NOMO-1 treated with DMSO at 0.1 percent for 48 hours (cell line): Measurements from ENCODE around the gene TTC33.
"Not testable (repeated sequence)": the region's sequence is repeated elsewhere in the genome, so short reads cannot be mapped to it uniquely, and the experiment has no call there.

Source experiments
- DNase-seq: peaks from one replicate; lab custom pipeline; 2025; ENCODE audit not compliant: unreplicated experiment; lab: John Stamatoyannopoulos, UW

TTC33 gene

DNA sequence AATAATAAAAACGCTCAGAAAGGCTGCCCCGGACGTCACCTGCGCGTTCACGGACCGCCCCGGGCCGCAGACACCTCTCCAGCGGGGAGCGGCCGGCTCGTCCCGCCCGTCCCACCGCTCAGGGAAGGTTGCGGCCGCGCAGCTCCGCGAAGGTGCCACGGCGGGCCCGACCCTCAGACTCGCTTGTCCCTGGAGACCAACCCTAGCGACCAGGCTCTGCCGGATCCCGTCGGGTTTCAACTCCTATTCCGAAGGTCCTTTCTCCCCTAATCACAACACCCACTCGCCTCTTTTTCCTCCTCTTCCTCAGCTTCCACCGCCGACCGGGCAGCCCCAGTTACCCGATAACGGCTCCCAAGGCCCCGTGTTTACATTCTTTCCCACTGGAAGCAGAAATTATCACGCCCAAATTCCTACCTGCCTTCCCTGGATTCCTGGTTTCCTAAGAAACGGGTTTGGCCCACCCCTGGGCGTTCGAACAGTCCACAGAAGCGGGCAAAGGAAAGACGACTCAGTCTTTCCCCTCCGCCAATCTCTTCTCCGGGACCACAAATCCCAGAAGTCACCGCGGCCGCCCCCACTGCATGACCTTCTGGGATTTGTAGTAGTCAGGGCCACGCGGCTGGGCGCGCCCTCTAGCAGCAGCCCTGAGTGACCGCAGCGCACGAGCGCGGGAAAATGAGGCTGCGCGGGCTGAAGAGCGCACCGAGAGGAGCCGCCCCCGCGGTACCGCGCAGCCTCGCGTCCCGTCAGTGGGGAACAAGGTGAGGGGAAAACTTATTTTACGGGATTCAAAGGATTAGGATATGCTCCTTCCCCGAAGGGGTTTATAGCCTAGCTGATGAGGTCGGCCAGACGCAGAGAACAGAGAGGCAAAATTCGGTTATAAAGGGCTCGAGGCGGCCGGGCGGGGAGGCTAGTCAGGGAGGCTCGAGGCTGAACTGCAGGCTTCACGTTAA, at the start of gene TTC33:
Gene TTC33 (minus strand): TSS at position 555 of the 959 bp plus-strand sequence. CDS start 8,943 bp downstream, outside the sequence.
- peak; percentile 99 for DNase-seq

DNA sequence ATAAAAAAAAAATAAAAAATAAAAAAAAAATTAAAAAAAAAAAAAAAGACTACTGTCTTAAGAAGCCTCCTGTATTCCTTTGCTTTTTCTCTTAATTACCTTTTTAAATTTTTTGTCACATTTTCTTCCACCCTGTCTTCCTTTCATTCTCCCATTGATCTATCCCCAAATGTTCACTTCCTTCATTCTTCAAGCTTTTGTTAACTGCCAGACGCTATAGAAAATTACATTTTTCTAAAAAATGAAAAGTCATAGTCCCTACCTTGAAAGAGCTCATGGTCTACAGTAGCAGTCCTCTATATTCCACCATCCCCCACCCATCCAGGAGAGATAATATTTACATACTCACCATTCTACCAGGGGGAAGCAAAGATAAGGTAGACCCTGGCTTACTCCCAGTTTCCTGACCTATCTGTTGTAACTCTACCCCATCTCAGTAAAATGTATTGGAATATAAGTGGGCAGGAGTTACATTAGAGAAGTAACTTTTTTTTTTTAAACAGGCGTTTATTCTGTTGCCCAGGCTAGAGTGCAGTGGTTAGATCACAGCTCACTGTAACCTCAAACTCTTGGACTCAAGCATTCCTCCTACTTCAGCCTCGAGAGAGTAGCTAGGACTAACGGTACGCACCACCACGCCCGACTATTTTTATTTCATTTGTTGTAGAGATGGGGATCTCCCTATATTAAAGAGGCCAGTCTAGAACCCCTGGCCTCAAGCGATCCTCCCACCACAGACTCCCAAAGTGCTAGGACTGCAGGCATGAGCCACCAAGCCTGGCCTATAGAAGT, 46.2 kb upstream of the TTC33 start:
- no peak for DNase-seq

DNA sequence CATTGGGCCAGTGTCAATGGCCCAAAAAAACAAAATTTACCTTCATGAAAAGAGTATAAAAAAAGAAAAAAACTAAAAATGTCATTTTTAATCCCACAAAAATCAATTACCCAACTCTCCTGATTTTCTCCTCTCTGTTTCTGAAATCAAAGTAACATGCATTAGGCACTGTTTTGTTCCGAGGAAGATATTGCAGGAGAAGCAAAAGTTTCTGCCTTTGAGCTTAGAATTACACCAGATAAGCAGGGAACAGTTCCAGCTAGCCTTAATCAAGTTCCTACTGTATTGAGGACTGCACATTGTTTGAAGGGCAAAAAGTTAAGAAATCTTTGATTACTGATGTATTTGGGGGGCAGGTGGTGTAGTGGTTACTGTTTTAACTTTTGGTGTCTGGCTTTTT, 43.5 kb upstream of the TTC33 start:
- DNase-seq = no peak

DNA sequence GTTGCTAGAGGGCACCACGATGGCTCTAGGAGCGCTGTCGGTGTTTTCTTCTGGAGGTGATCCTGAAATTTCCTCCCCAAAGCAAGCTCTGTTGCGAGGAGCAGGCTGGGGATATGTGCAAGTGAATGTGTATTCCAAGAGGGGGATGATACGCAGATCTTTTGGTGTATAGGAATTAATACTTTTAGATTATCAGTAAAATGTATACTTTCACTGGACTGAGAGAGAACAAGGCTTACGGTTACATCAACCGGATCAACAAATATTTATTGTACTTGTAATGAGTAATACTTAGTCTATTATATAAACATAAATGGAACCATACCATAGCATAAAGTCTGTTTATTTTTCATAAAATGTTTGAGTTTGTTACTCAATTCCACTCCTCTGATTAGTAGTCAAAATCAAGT, 43.0 kb upstream of the TTC33 start:
- DNase-seq = no peak

GRCh38 chr5:40798012-40798800, 42.4 kb upstream of the TTC33 start, which contains the start of gene PRKAA1:
PRKAA1 (minus strand) TSS chr5:40798374; CDS start chr5:40798189, 185 bp downstream.
- peak; percentile 95 for DNase-seq

DNA sequence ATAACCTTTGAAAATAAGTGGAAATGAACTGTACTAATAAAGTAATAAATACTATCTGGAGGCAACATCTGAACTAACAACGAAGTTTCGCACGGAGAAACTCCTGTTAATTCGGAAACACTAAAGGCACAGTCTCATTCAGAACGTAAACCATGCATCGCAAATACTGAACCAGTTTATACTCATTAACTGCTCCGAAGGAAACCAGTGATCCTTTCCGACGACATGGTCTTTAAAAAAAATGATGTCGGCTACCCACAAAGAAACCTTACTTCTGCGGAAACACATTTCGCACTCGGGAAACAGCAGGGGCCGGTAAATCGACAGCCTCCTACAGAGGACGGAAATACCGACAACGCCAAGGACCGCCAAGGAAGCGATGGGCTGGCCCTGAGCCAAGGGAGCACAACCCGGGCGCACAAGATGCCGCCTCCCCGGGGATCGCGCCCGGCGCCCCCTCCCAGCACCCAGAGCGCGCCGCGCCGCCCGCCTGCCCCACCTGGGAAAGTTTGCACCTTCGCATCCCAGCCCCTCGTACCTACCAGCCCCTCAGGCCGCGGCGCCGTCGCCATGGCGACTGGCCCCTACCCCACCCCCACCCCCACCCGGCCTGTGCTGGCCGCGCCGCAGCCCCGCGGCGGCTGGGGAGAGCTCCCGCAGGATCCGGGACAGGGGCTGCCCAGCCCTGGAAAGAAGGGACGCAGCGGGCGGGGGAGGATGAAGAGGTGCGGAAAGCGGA, 41.7 kb upstream of the TTC33 start:
- peak; percentile 68 for DNase-seq

GRCh38 chr5:40796487-40796889, 40.7 kb upstream of the TTC33 start:
- peak; percentile 77 for DNase-seq

GRCh38 chr5:40794877-40795276, 39.1 kb upstream of the TTC33 start:
- not testable (repeated sequence) for DNase-seq

DNA sequence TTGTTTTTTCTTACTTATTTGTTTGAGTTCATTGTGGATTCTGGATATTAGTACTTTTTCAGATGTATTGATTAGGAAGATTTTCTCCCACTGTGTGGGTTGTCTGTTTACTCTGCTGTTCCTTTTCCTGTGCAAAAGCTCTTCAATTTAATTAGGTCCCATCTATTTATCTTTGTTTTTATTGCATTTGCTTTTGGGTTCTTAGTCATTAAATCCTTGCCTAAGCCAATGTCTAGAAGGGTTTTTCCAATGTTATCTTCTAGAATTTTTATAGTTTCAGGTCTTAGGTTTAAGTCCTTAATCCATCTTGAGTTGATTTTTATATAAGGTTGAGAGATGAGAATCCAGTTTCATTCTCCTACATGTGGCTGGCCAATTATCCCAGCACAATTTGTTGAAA, 38.6 kb upstream of the TTC33 start:
- DNase-seq = not testable (repeated sequence)

DNA sequence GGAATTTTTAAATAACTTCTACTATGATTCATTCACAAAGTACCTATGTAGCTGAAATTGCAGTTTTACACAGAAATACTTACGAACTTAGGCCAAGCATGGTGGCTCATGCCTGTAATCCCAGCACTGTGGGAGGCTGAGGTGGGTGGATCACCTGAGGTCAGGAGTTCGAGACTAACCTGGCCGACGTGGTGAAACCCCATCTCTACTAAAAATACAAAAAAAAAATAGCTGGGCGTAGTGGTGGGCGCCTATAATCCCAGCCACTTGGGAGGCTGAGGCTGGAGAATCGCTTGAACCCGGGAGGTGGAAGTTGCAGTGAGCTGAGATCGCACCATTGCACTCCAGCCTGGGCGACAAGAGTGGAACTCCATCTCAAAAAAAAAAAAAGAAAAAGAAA, 36.9 kb upstream of the TTC33 start:
- not testable (repeated sequence) for DNase-seq

GRCh38 chr5:40791715-40792139, 36.0 kb upstream of the TTC33 start:
- no peak for DNase-seq

GRCh38 chr5:40790947-40791593, 35.3 kb upstream of the TTC33 start:
- no peak for DNase-seq

DNA sequence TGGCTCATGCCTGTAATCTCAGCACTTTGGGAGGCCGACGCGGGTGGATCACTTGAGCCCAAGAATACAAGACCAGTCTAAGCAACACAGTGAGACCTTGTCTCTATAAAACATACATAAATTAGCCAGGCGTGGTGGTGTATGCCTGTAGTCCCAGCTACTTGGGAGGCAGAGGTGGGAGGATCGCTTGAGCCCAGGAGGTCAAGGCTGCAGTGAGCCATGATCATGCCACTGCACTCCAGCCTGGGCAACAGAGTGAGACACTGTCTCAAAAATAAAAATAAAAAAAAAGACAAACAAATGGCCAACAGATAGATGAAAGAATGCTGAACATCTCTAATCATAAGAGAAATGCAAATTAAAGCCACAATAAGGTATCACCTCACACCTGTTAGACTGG, 33.2 kb upstream of the TTC33 start:
- not testable (repeated sequence) for DNase-seq

DNA sequence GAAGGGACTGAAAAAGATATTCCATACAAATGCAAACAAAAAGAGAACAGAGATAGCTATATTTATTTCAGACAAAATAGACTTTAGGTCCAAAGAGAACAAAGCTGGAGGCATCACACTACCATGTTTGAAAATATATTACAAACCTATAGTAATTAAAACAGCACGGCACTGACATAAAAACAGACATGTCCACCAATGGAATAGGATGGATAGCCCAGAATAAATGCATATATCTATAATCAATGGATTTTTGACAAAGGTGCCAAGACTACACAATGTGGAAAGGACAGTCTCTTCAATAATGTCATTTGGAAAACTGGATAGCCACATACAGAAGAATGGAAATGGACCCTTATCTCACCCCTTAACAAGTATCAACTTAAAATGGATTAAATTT, 32.2 kb upstream of the TTC33 start:
- no peak for DNase-seq

- not testable (repeated sequence) for DNase-seq
These were observed 30.9 kb upstream of the TTC33 start for GRCh38 chr5:40786664-40787063.

DNA sequence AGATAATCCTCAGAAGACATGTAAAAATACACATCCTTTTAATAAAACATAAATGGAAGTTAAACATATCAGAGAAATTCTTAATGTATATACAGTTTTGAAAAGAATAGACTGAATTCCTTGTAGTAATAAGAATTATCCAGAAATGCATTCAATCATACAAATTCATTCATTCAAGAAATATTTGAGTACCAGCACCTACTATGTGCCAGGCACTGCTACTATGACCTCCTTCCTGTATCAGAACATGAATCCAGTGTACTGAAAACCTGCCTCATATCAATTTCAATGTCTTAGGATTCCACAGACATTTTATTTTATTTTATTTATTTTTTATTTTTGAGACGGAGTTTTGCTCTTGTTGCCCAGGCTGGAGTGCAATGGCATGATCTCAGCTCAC, 29.2 kb upstream of the TTC33 start:
- DNase-seq = no peak

GRCh38 chr5:40784027-40784653, 28.4 kb upstream of the TTC33 start:
- DNase-seq = no peak

GRCh38 chr5:40781843-40782409, 26.2 kb upstream of the TTC33 start:
- peak; percentile 25 for DNase-seq

DNA sequence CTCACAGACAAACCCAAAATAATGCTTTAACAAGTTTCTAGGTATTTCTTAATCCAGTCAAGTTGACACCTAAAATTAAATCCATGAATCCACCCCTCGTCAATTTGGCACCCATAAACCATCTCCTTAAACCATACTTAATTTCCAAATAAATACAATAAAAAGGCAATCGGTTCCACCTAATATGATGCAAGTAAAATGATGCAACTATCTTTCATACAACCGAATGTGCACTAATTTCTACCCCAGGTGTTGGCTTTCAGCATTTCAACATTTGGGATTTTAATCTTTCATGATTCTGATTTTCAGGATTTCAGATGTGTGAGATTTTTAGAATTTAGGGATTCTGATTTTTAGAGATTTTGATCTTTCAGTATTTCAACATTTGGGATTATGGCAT, 25.1 kb upstream of the TTC33 start:
- DNase-seq = no peak
